ENCODE results near the gene WAPL. TPM values are rescaled to one million over a fixed set of nuclear protein-coding genes. Genes with fewer than 3 reads are reported as not detected.

The WAPL gene
- total and polyA plus RNA-seq, 9 of the 15 experiments (the other 6 are each of a cell fraction or from before 2014, with no cell fraction given) = 14.3 to 36.4 (median 25.3) TPM

DNA sequence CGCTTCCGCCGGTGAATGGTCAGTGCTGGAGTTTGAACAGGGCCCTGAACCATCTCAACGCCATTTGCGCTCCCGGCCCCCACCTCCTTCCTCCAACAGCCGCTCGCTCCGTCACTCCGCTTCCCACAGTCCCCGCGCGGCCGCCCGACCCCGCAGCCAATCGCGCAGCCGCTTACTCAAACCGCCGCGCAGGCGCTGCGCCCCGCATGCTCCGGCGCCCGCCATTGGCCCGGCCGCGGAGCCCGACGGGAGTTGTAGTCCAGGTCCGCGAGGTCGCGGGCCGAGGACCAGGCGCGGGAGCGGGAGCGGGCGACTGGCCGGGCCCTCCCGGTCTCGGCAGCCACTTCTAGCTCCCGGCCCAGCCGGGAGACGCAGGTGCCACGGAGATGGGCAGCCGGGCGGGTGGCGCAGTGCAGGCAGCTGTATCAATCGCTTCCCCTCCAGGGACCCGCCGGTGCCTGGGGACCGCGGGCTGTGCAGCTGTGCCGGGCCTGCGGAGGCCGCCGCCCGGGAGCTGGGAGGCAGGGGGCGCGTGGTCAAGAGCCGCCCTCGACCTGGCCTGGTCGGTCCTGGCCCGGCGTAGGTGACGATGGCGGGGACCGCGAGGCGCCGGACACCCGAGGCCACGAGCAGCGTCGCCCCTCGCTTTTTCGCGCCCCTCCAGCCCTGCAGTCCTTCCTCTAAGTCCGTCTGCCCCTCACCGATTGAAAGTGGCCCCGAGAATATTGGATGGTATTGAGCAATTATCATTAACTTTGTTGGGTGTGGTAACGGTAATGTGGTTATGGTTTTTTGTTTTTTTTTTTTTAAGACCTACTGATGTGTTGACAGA, at the start of gene WAPL (continued):
- TF ChIP-seq ZNF318 (IDR thresholded peaks at IDR 0.05; ENCODE audit: borderline replicate concordance in 1 of 2, low read depth in 1 of 2) = no peak
- no peak for TF ChIP-seq SMAD3 (CRISPR knock-in tag; conservative IDR thresholded peaks at IDR 0.05)
- TF ChIP-seq ZNF592 (IDR thresholded peaks at IDR 0.05) = no peak
- TF ChIP-seq TGIF2 (CRISPR knock-in tag; IDR thresholded peaks at IDR 0.05) = 0 out of 2 replicates have a peak, but pooled peaks have one; percentile 52
- no peak for TF ChIP-seq PHF21A (IDR thresholded peaks at IDR 0.05; ENCODE audit: borderline replicate concordance, low read depth)
- TF ChIP-seq DIDO1 (tag; IDR thresholded peaks at IDR 0.05; ENCODE audit: low read depth) = no peak
- TF ChIP-seq KLF10 (CRISPR knock-in tag; IDR thresholded peaks at IDR 0.05) = no peak
- TF ChIP-seq ZNF507 (tag; conservative IDR thresholded peaks at IDR 0.05) = no peak
- TF ChIP-seq RNF2 (IDR thresholded peaks at IDR 0.05) = no peak
- no peak for TF ChIP-seq HINFP (tag; conservative IDR thresholded peaks at IDR 0.05; ENCODE audit: low read depth)
- no peak for TF ChIP-seq YBX1 (IDR thresholded peaks at IDR 0.05)
- peak; percentile 59 for TF ChIP-seq RBM22 (IDR thresholded peaks at IDR 0.05; ENCODE audit: low read depth, low read length, poor library complexity, severe bottlenecking)
- TF ChIP-seq SIN3B (IDR thresholded peaks at IDR 0.05; ENCODE audit: low read depth) = peak; percentile 9; the same call in 1 of the 2 replicates

Measured in K562 (cell line).